Activated CD4-positive, CD25-positive, alpha-beta regulatory T cell treated with anti-CD3 and anti-CD28 coated beads, Interleukin-2, amount 50 U/mL, for 16 hours (primary cell): ENCODE measurements around the gene MTMR4.
"Not testable (repeated sequence)": the region's sequence is repeated elsewhere in the genome, so short reads cannot be mapped to it uniquely, and the experiment has no call there.

Experiments
- DNase-seq: peaks from one replicate; pipeline ENCODE4 v3.0.0-alpha.2; 2020; ENCODE audit warnings: low read depth, low spot score

Gene MTMR4

DNA sequence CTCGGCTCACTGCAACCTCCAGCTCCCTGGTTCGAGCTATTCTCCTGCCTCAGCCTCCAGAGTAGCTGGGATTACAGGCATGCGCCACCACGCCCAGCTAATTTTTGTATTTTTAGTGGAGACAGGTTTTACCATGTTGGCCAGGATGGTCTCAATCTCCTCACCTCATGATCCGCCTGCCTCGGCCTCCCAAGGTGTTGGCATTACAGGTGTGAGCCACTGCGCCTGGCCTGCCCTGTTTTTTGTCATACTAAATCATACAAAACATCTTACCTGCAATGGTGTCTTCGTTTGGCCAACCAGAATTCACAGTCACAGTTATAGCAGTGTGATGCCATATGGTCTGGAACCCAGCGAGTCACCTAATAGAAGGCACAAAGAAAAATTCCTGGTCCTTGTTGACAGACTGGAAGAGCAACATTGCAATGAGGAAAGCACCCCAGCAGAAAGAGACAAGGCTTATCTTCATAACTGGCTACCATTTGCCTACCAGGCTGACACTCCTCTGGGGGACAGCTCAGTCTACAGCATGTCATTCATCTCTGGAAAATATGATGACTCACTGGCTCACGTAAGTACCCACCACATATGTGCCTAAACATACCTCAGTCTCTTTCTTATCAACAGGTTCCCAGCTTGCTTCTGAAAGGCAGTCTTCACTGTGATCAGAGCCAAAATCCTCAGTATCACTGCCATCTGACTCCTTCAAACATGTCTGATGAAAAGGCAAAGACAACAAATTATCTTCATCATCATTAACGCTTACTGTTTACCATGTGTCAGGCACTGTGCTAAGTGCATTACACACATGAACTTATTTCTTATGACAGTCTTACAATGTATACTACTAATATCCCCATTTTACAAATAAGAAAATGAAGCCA is 22.0 kb downstream of the MTMR4 start:
- DNase-seq, result no peak

DNA sequence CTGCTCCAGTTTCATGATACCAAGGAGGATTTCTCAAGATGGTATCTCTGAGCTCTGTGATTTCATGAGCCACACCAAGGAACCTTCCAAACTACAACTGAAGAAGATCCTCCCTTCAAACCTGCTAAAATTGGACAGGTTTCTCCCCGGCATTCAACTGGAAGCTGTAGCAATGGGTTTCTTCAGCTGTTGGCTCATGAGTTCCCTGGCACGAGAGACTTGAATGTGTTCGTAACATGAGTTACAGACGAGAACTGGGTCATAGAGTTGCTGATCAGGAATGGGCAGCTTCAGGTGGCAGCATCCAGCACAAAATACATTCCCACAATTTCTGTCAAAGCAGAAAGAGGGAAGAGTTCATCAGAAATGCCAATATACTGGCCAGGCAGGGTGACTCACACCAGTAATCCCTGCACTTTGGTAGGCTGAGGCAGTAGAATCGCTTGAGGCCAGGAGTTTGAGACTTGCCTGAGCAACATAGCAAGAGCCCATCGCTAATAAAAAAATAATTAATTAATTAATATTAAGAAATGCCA is 22.9 kb downstream of the MTMR4 start:
- DNase-seq, result no peak

DNA sequence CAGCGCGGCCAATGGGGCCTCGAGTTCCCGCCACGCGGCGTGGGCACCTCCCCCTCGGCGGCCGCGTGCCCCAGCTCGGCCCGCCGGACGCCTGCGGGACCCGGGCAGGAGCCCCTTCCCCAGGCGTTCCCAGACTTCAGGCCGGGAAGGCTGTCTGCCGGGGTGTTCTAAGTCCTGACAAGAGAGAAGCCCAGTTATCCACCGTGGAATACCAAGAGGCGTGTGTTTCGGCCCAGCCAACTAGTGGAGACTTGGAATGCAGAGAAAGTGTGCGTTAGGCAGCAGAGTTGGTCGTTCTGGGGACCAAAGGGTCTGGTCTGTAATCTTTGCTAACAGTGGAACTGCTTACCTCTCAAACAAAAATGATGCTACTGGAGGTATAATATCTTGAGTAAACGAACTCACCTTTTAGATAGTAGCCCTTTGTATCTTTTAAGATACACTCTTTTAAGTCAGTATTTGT is 26.0 kb downstream of the MTMR4 start:
- no peak for DNase-seq

DNA sequence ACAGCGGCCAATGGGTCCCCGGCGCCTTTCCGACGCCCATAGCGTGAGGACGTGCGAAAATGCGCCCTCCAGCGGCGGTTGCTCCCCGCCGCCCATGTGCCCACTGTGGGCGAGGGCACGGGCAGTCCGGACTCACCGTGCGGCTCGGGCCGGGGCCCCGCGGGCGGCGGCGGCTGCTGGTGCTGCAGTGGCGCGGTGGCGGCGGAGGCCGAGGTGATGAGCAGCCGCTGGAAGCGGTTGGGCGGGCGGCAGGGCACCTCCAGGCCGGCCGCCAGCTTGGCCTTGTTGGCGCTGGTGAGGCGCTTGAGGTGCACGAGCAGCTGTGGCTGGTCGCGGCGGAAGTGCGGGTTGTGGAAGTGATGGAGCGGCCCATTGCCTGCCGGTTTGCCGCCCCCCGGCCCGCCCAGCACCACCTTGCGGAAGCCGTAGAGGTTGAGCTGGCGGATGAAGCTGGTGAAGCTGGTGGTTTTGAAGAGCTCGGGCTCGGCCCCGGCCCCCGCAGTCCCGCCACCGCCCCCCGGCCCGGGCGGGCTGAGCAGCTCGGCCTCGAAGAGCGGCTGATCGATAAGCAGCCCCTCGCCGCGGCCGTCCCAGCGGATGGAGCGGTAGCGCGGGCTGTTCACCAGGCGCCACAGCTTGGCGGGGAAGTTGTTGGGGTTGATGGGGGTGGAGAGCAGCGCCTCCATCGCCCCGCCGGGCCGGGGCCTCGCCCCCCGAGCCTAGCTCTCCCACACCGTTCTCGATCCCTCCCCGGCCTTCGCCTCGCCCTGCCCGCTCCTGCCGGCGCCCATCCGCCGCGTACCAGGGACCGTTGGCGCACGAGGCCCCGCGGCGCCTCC is 26.6 kb downstream of the MTMR4 start, which contains the start of gene HSF5:
TSS of gene HSF5 (minus strand) at position 820 of the 839 bp plus-strand sequence. CDS start at position 686, 134 bp downstream.
- peak; percentile 55 for DNase-seq

DNA sequence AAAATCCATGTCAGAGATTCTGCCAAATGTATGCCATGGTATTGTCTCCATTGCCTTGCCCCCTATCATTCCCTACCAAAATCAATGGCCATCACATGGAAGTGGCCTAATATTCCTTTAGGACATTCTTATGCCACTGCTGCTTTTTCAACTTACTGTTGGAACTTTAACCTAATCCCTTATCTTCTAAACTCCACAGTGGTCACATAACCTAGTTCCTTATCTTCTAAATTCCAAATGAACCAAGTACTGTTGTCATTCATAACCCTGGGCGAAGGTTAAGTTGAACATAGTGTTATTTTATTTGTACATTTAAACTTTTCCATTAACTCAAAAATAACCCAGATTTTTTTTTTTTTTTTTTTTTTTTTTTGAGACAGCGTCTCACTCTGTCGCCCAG is 29.8 kb downstream of the MTMR4 start:
- DNase-seq, result no peak

DNA sequence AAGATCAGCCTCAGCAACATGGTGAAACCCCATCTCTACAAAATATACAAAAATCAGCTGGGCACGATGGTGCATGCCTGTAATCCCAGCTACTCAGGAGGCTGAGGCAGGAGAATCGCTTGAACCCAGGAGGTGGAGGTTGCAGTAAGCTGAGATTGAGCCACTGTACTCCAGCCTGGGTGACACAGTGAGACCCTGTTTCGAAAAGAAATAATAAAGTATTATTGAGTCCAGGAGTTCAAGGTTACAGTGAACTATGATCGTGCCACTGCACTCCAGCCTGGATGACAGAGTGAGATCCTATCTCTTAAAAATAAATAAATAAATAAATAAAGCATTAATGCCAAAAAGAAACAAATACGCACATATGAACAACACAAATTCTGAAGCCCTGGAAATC is 32.6 kb downstream of the MTMR4 start:
- not testable (repeated sequence) for DNase-seq

DNA sequence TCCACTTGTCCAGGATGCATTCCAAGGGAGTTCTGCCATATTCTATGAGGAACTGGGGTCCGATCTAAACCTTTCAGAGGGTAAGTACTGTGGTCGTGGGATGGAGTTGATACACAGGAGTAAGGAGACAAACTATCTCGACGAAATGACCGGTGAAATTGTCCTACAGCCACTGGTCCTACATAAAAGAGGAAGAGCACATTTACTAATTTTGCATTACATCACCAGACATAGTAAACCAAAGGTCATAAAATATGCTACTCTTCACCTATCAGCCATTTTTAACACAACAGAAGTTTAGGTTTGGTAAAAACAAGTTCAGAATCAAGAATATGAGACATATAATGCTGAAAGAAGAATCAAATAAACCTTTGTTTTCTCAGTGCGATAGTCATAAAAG is 34.3 kb downstream of the MTMR4 start:
- no peak for DNase-seq

DNA sequence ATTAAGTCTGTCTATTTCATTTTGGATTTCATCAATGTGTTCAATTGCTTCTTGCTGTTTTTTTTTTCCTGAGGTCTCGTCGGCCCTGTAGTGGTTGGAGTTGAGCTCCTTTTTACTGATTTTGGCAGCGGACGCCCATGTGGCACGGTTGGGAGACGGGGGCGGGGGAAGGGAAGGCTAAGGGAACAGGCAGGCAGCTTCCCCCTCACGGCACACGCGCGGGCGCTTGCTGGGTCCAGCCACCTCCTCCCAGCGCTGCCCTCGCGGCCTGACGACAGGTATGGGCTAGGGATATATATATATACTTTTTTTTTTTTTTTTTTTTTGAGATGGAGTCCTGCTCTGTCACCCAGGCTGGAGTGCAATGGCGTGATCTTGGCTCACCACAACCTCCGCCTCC is 37.6 kb downstream of the MTMR4 start:
- DNase-seq, result no peak

DNA sequence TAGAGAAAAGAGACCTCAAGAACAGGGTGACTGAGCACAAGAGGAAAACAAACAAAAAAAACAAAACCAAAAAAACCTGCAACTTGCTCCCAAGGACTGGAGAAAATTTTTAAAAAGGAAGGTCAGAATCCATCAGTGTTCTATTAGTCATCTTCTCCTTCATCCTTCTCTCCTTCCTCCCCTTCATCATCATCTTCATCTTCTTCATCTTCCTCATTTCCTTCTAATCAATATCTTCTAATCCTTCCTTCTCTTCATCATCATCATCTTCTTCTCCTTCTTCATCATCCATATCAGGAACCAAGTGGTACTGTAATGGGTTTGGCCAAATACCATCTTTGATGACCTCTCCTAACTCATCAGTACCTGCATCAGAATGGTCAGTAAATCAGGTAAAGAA is 38.5 kb downstream of the MTMR4 start:
- DNase-seq, result no peak

DNA sequence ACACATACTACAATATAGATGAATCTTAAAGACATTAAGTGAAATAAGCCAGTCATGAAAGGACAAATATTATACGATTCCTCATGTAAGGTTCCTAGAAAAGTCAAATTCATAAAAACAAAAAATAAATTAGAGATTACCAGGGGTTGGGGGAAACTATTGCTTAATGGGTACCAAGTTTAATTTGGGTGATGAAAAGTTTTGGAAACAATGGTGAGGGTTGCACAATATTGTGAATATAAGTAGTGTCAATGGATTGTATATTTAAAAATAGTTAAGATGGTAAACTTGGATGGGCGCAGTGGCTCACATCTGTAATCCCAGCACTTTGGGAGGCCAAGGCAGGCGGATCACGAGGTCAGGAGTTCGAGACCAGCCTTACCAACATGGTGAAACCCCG is 44.1 kb downstream of the MTMR4 start:
- no peak for DNase-seq

DNA sequence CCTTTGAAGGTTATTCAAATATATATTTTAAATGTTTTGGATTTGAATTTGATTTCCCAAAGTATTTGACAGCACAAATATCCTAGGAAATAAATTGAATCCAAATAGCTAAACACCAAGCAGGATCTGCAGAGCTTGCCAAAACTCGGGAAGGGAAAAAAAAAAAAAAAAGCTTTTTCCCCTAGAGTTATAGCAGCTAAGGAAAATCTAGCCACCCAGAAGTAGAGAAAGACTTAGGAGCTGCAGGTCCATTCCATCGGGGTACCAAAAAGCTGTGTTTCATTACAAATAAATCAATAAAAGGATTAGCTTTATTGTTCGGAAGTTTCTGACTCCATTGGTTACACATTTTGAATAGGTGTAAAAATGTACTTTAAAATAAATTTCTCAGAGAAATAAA is 45.5 kb downstream of the MTMR4 start:
- DNase-seq, result no peak

DNA sequence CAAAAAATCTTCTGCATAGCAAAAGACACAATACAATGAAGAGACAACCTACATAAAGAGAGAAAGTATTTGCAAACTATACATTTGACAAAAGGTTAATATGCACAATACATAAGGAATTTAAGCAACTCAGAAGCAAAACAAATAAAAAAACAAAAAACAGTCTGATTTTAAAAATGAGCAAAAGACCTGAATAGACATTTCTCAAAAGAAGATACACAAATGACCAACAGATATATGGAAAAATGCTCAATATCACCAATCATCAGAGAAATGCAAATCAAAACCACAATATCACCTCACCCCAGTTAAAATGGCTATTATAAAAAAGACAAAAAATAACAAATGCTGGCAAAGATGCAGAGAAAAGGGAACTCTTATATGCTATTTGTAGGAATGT is 58.9 kb downstream of the MTMR4 start:
- no peak for DNase-seq

DNA sequence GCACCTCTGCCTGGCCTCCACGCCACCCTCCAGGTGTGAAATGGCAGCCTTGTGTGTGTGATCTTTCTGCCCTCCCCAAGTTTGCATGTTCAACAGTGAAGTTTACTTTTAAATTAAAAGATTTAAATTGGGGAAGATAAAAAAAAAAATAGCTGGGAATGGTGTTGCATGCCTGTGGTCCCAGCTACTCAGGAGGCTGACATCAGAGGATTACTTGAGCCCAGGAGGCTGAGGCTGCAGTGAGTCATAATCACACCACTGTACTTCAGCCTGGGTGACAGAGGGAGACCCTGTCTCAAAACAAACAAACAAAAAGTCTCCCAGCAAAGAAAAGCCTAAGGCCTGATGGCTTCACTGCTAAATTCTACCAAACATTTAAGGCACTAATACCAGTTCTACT is 61.7 kb downstream of the MTMR4 start:
- DNase-seq, result no peak

DNA sequence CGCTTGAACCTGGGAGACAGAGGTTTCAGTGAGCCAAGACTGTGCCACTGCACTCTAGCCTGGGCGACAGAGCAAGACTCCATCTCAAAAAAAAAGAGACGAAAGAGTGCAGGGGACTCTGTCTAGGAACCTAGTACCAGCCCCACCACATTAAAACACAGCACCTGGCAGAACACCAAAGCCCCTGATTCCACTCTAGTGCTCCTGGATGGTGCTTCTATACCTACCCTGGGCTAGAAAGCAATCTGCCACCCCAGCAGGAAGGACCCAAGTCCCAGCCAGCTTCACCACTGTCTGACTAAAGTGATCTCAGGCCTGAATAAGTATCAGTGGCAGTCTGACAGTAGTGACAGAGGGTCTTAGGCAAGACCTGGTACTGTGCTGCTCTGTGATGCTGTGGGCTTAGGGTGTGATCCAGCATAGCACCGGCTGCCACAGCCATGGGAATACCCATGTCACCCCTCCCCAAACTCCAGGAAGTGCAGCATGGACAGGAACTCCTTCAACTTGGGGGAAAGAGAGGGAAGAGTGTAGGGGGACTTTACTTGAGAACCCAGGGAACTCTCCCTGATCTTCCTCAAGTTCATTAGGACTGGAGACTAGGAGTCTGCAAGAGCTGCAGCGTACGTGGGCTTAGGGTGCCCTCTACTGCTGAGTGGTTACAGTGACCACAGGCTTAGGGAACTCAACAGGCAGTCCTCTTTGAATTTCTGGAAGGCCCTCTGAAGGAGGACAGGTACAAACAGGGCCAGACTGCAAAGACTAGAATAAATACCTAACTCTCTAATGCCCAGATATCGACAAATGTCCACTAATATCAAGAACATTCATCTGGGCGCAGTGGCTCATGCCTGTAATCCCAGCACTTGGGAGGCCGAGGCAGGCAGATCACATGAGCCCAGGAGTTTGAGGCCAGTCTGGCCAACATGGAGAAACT is 67.1 kb downstream of the MTMR4 start:
- peak; percentile 26 for DNase-seq

DNA sequence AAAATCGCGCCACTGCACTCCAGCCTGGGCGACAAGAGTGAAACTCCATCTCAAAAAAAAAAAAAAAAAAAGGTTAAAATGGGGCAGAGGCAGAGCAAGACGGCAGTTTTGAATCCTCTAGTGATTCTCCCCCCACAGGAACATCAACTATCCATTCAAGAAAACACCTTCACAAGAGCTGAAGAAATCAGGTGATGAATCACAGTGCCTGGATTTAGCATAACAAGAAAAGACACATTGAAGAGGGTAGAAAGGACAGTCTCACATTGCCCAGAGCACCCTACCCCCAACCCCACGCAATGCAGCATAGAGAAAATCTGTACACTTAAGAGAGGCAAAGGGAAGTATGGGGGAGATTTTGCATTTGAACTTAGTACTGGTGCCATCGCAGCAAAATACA is 68.4 kb downstream of the MTMR4 start:
- no peak for DNase-seq
